ENCODE data around the gene SPATA1.
"Not testable (repeated sequence)": the region's sequence is repeated elsewhere in the genome, so short reads cannot be mapped to it uniquely, and the experiment has no call there.

The SPATA1 gene

GRCh38 chr1:84594959-84595358, 88.8 kb downstream of the SPATA1 start:
- not testable (repeated sequence) for DNase-seq (ENCODE audit: low spot score)

- no peak for DNase-seq (ENCODE audit: low spot score)
These were observed 90.8 kb downstream of the SPATA1 start for GRCh38 chr1:84597011-84597410.

DNA sequence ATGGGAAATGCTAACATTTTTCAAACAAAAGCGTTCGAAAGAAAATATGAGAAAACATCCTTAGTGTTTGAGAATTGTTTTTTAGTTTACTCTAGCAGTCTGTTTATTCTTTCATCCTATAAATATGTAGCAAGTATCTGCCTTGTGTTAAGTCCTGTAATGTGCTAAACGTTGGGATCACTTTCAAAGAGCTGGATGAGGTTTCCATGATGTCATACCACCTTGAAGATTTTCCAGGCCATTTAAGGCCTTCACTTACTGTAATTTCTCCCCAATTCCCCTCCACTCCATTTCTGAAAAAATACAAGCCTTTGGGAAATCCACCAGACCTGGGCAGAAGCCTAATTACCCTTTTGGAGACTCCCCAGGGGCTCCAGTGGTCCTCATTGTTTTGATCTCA, 92.2 kb downstream of the SPATA1 start:
- DNase-seq (ENCODE audit: low spot score): no peak

- DNase-seq (ENCODE audit: low spot score): no peak
These were observed 92.9 kb downstream of the SPATA1 start for GRCh38 chr1:84598846-84599741.

DNA sequence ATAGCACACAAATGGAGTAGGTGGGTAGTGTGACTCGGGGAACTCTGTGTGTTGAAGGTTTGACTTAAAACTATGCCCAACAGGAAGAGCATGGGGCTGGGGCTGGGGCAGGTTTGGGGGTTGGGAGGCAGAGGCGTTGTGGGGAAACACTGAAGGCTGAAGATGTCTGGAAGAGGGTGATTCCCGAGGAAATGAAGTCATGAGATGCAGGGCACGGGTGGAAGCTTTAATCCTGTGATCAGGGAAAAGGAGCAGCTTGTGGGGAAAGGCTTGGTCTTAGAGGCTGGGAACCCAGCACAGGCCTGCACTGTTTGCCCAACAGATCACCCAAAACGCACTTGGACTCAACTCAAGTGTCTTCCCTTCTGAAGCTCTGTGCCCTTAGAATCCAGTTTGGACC, 94.6 kb downstream of the SPATA1 start:
- no peak for DNase-seq (ENCODE audit: low spot score)

GRCh38 chr1:84603223-84603622, 97.0 kb downstream of the SPATA1 start:
- no peak for DNase-seq (ENCODE audit: low spot score)

DNA sequence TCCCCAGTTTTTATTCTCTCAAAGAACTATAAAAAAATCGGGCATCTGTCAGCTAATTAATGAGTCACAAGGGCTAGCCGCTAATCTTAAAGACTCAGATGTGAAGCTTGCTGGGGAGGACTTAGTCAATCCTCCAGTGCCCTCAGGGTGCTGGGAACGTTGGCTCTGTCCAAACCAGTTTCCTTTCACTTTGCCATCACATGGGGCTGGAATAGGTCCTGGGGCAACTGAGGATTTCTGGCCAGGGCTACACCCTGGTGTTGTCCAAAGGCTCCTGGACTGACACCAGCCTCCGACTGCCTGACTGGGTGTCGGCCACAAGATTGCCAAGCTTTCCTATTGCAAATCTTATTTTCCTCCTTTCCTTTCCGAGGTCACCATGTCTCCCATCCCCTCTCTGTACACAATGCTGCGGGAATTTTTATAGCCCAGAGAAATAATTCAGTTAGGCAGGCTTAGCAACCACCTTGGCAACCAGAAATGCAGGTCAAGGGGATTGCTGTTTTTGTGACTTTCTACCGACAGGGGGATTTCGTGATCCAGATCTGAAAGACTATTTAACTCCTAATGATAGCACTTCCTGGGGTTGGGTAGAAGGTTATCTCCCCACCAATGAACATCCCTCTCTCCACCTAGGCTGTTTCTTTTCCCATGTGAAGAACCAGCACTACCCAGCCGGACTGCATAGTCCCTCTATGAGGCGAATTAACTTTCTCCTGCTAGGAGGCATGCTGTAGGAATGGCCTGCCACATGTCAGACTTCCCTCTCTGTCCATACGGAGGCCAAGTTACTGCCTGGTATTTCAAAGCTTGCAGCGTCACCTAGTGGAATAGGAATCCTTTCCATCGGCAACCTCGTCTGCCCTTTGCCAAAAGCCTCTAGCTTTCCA, 98.0 kb downstream of the SPATA1 start:
- peak; percentile 16 for DNase-seq (ENCODE audit: low spot score)

DNA sequence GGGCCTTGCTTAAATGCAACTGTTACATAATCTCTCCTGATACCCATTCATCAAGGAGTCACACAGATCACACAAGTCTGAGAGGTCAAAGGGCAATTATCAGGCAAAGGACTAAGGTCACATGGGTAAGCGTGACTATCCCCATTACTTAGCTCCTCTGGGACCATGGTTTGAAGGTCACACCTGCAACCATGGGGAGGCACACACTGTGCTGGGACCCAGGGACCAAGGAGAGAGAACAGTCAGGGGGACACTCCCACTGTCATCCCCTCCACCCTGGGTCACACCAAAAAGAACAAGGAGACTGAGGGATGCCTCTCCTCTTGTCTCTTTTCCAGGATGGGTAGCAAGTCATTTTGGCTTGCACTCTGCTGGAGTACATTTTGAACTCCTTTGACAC, 99.0 kb downstream of the SPATA1 start:
- no peak for DNase-seq (ENCODE audit: low spot score)

GRCh38 chr1:84606977-84607376, 100.8 kb downstream of the SPATA1 start:
- DNase-seq (ENCODE audit: low spot score): no peak

- DNase-seq (ENCODE audit: low spot score): no peak
These were observed 104.9 kb downstream of the SPATA1 start for GRCh38 chr1:84611091-84611490.

DNA sequence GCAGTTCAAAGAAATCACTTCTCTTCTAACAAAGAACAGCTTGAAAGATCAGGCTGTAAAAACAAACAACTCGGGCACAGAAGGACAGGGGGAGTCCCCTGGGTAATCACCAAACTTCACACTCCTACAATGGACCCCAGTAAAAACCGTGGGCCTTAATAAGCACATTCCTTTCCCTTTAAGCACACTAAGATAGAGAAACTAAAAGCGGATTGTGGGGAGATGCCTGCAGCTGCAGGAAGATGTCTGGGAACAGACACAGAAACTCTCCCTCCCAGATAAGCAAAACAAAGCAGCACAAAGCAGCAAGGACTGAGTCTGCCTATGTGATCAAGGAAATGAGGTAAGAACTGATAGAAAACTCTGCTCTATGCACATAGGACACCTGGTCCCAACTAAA, 105.6 kb downstream of the SPATA1 start:
- no peak for DNase-seq (ENCODE audit: low spot score)

DNA sequence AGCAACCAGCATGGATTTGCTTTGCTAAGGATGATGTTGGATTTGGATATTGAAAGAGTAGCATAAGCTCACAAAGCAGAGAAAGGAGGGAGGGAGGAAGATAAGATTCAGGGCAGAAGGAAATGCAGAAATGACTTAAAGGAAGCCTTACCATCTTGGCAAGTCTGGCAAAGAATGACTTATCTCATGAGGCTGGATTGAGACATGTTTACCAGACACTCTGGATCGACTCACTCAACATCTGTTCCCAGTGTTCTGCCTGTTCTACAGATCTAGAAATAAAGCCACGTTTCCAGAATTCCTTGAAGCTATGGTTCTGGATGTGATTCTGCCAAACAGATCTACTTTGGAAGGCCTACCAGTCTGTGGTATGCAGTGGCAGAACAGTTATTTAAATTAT, 106.8 kb downstream of the SPATA1 start:
- no peak for DNase-seq (ENCODE audit: low spot score)

- DNase-seq (ENCODE audit: low spot score): no peak
These were observed 107.7 kb downstream of the SPATA1 start for GRCh38 chr1:84613887-84614286.

GRCh38 chr1:84615790-84616189, 109.6 kb downstream of the SPATA1 start:
- DNase-seq (ENCODE audit: low spot score): no peak
